ENCODE results near the gene LRMDA.

DNA sequence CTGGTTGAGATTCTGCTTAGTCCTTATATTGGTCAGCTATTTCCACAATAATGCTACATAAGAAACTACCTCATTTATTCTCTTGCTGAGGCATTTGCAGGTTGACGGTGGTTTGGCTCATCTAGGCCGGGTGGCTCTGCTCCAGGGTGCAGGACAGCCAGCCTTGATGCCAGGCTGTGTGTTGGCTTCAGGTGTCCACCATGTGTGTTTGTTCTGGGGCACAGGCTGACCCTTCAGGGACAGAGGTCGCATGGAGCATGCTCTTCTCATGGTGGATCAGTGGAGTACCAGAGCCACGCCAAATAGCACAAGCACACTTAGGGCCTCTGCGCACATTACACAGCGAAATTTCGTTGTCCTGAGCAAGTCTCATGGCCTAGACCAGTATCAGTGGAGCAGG lies 249.9 kb downstream of the LRMDA start:
- TF ChIP-seq CTCF (tag by site-specific recombination; IDR thresholded peaks at IDR 0.05) (no peak), ZNF174 (tag by site-specific recombination; IDR thresholded peaks at IDR 0.05) (no peak), ZNF514 (tag by site-specific recombination; IDR thresholded peaks at IDR 0.05) (no peak), ZNF664 (tag by site-specific recombination; IDR thresholded peaks at IDR 0.05) (no peak), SP2 (tag by site-specific recombination; IDR thresholded peaks at IDR 0.05) (no peak), ZNF624 (tag by site-specific recombination; IDR thresholded peaks at IDR 0.05) (no peak), ZNF132 (tag by site-specific recombination; IDR thresholded peaks at IDR 0.05; ENCODE audit: borderline replicate concordance) (no peak), ZNF121 (tag by site-specific recombination; IDR thresholded peaks at IDR 0.05) (no peak), ZNF558 (tag by site-specific recombination; IDR thresholded peaks at IDR 0.05) (no peak), GLI2 (tag by site-specific recombination; IDR thresholded peaks at IDR 0.05; ENCODE audit: borderline replicate concordance, low read depth) (no peak), KLF9 (tag by site-specific recombination; IDR thresholded peaks at IDR 0.05; ENCODE audit: low read depth) (no peak), KLF16 (tag by site-specific recombination; IDR thresholded peaks at IDR 0.05) (no peak), ZNF2 (tag by site-specific recombination; IDR thresholded peaks at IDR 0.05) (no peak)
- TF ChIP-seq, protein P1, sequence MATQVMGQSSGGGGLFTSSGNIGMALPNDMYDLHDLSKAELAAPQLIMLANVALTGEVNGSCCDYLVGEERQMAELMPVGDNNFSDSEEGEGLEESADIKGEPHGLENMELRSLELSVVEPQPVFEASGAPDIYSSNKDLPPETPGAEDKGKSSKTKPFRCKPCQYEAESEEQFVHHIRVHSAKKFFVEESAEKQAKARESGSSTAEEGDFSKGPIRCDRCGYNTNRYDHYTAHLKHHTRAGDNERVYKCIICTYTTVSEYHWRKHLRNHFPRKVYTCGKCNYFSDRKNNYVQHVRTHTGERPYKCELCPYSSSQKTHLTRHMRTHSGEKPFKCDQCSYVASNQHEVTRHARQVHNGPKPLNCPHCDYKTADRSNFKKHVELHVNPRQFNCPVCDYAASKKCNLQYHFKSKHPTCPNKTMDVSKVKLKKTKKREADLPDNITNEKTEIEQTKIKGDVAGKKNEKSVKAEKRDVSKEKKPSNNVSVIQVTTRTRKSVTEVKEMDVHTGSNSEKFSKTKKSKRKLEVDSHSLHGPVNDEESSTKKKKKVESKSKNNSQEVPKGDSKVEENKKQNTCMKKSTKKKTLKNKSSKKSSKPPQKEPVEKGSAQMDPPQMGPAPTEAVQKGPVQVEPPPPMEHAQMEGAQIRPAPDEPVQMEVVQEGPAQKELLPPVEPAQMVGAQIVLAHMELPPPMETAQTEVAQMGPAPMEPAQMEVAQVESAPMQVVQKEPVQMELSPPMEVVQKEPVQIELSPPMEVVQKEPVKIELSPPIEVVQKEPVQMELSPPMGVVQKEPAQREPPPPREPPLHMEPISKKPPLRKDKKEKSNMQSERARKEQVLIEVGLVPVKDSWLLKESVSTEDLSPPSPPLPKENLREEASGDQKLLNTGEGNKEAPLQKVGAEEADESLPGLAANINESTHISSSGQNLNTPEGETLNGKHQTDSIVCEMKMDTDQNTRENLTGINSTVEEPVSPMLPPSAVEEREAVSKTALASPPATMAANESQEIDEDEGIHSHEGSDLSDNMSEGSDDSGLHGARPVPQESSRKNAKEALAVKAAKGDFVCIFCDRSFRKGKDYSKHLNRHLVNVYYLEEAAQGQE (tag by site-specific recombination; IDR thresholded peaks at IDR 0.05): no peak
